ENCODE results near the gene DNAH2. TPM values are rescaled to one million over a fixed set of nuclear protein-coding genes. Genes with fewer than 3 reads are reported as not detected.

DNAH2 gene
- total RNA-seq, 1 experiment from 2014 or later = 0.15 TPM

GRCh38 chr17:7756968-7757367 is 39.4 kb downstream of the DNAH2 start:
- Histone ChIP-seq H3K79me1 (ENCODE audit: insufficient read depth, low read depth, low read length, poor library complexity, severe bottlenecking) (no peaks in the 10 kb centered on the region), H3T11ph (ENCODE audit: low read length) (no peak overlapping the region), H4K5ac (ENCODE audit: insufficient read length, low read depth, low read length) (no peak overlapping the region), H4K8ac (replicated peaks; ENCODE audit: insufficient read length, low read depth, low read length) (no peak overlapping the region), H3K9me3 (ENCODE audit: control insufficient read depth, low read depth, low read length) (no peaks in the 10 kb centered on the region), H3K79me2 (ENCODE audit: insufficient read depth, low read length) (no peaks in the 10 kb centered on the region), H2BK15ac (ENCODE audit: low read depth, low read length) (no peak overlapping the region), H3K23ac (ENCODE audit: insufficient read length, low read depth, low read length) (no peak overlapping the region), H4K91ac (ENCODE audit: insufficient read length, low read depth, low read length) (no peak overlapping the region), H3K4ac (ENCODE audit: low read depth, low read length) (no peak overlapping the region), H2BK20ac (ENCODE audit: low read depth, low read length, poor library complexity, severe bottlenecking) (no peak overlapping the region), H3K9ac (ENCODE audit: extremely low read depth, insufficient read length, low read length) (no peak overlapping the region), H4K20me1 (ENCODE audit: control insufficient read depth, insufficient read depth, insufficient read length) (no peaks in the 10 kb centered on the region), H3K27ac (ENCODE audit: insufficient read length, low read depth, low read length) (no peak overlapping the region), H3K14ac (ENCODE audit: insufficient read depth, low read length) (no peak overlapping the region), H2BK5ac (ENCODE audit: insufficient read length, low read length) (no peak overlapping the region), H2BK12ac (ENCODE audit: insufficient read length, low read depth, low read length) (no peak overlapping the region), H3K27me3 (ENCODE audit: insufficient read depth, low read length) (no peaks in the 10 kb centered on the region), H3K56ac (ENCODE audit: insufficient read length, low read depth, low read length) (no peak overlapping the region), H3K18ac (ENCODE audit: insufficient read length, low read depth, low read length) (no peak overlapping the region), H2BK120ac (ENCODE audit: low read depth, low read length, poor library complexity, severe bottlenecking) (no peak overlapping the region), H3K23me2 (ENCODE audit: insufficient read length, low read depth, low read length, poor library complexity, severe bottlenecking) (no peaks in the 10 kb centered on the region), H2AFZ (ENCODE audit: low read length) (no peak overlapping the region), H2AK5ac (ENCODE audit: insufficient read length, low read length) (no peak overlapping the region), H3K4me2 (ENCODE audit: insufficient read depth, insufficient read length, low read length) (no peak overlapping the region), H3K4me1 (ENCODE audit: insufficient read depth, low read length) (no peaks in the 10 kb centered on the region)
- no peak overlapping the region for H3K4me3 Mint-ChIP-seq
- H3K36me3 Mint-ChIP-seq (ENCODE audit: insufficient read depth in 1 of 3, low read depth in 3 of 3) = no peaks in the 10 kb centered on the region; a peak in 1 of 7 replicates
- TF ChIP-seq, protein P1, sequence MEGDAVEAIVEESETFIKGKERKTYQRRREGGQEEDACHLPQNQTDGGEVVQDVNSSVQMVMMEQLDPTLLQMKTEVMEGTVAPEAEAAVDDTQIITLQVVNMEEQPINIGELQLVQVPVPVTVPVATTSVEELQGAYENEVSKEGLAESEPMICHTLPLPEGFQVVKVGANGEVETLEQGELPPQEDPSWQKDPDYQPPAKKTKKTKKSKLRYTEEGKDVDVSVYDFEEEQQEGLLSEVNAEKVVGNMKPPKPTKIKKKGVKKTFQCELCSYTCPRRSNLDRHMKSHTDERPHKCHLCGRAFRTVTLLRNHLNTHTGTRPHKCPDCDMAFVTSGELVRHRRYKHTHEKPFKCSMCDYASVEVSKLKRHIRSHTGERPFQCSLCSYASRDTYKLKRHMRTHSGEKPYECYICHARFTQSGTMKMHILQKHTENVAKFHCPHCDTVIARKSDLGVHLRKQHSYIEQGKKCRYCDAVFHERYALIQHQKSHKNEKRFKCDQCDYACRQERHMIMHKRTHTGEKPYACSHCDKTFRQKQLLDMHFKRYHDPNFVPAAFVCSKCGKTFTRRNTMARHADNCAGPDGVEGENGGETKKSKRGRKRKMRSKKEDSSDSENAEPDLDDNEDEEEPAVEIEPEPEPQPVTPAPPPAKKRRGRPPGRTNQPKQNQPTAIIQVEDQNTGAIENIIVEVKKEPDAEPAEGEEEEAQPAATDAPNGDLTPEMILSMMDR (conservative IDR thresholded peaks at IDR 0.05) = no peak
- no CpG with 5 or more reads among the region's 14 CpGs for WGBS (ENCODE audit: extremely low coverage, insufficient read length, low lambda C conversion rate)
- peaks cover 6 to 8% of the 10 kb centered on the region in 2 experiments for H3K4me1 Mint-ChIP-seq
- DNase-seq = no peak
- peaks cover 16% of the 10 kb centered on the region for H3K27me3 Mint-ChIP-seq (ENCODE audit: low read depth)
- H3K9me3 Mint-ChIP-seq = no peaks in the 10 kb centered on the region
- H3K27ac Mint-ChIP-seq = no peak overlapping the region
